CD4-positive, alpha-beta T cell (primary cell): ENCODE measurements around the gene TTC27. TPM values are rescaled to one million over a fixed set of nuclear protein-coding genes. Genes with fewer than 3 reads are reported as not detected.

Source experiments
- ATAC-seq: fragments of 200-7000 bp; cut with Tn5 transposase; one replicate; pipeline ENCODE4 v1.10.0; 2022; ENCODE audit warnings: mild to moderate bottlenecking; ENCODE audit not compliant: poor library complexity
- CTCF ChIA-PET: fragments of 350-600 bp; sonication (Branson Sonifier 250); formaldehyde crosslinking; loops from one replicate; lab custom pipeline; 2021; ENCODE audit warnings: antibody characterized with exemption, inconsistent platforms; lab: Charles Lee
- POLR2A ChIA-PET: fragments of 350-600 bp; sonication (Branson Sonifier 250); formaldehyde crosslinking; loops from one replicate; lab custom pipeline; 2021; ENCODE audit warnings: antibody characterized with exemption, inconsistent platforms; lab: Charles Lee
- DNase-seq, 14 experiments: peaks; one replicate each; pipeline ENCODE4 v3.0.0-alpha.2; 2013 to 2020; ENCODE audit warnings: mixed read lengths in 2 of 14
- H3K27ac ChIP-seq, 2 donors: one replicate each; pipeline versions ENCODE4 v1.5.1 to v1.7.0; 2013; ENCODE audit warnings: low read length in 2 of 2, low read depth in 1 of 2, mild to moderate bottlenecking in 1 of 2
- H3K27me3 ChIP-seq, 2 experiments: 1 replicate in 1 of 2; 2 replicates in 1 of 2; pipeline versions ENCODE4 v1.6.1 to v1.7.0; 2013; ENCODE audit warnings: low read length in 2 of 2, control low read depth in 1 of 2, mild to moderate bottlenecking in 1 of 2, moderate library complexity in 1 of 2; ENCODE audit not compliant: insufficient read depth in 2 of 2, control insufficient read depth in 1 of 2
- H3K36me3 ChIP-seq: one replicate; pipeline ENCODE4 v1.6.1; 2013; ENCODE audit warnings: low read length, control low read depth; ENCODE audit not compliant: insufficient read depth
- H3K4me1 ChIP-seq: one replicate; pipeline ENCODE4 v1.6.1; 2013; ENCODE audit warnings: low read length, control low read depth; ENCODE audit not compliant: insufficient read depth
- H3K4me3 ChIP-seq: one replicate; pipeline ENCODE4 v1.5.1; 2013; ENCODE audit warnings: mild to moderate bottlenecking, low read length, moderate library complexity
- H3K9me3 ChIP-seq, 2 experiments: 1 replicate in 1 of 2; 2 replicates in 1 of 2; pipeline versions ENCODE4 v1.6.1 to v1.7.0; 2013; ENCODE audit warnings: low read length in 2 of 2, mild to moderate bottlenecking in 2 of 2, control low read depth in 1 of 2, moderate library complexity in 1 of 2; ENCODE audit not compliant: control insufficient read depth in 1 of 2, insufficient read depth in 1 of 2
- H3K27ac Mint-ChIP-seq: one replicate; pipeline ENCODE4 v1.8.0; 2020; ENCODE audit warnings: mixed read lengths
- H3K27me3 Mint-ChIP-seq: one replicate; pipeline ENCODE4 v1.8.0; 2021; ENCODE audit warnings: mixed read lengths
- H3K36me3 Mint-ChIP-seq: one replicate; pipeline ENCODE4 v1.8.0; 2021; ENCODE audit warnings: low read depth, mixed read lengths
- H3K4me1 Mint-ChIP-seq: one replicate; pipeline ENCODE4 v1.8.0; 2021; ENCODE audit warnings: low read depth, mixed read lengths
- H3K4me3 Mint-ChIP-seq: one replicate; pipeline ENCODE4 v1.8.0; 2020; ENCODE audit warnings: mild to moderate bottlenecking, mixed read lengths
- H3K9me3 Mint-ChIP-seq: one replicate; pipeline ENCODE4 v1.8.0; 2020; ENCODE audit warnings: mixed read lengths
- intact Hi-C, 2 experiments: fragments of 100-400 bp; cut with DNase I in 1 of 2; cut with micrococcal nuclease in 1 of 2; formaldehyde crosslinking; loops; one replicate each; pipeline versions ENCODE4 v1.15.1 to v1.9.0; 2023 to 2025; cut with DNase I, micrococcal nuclease
- total RNA-seq, 174 experiments: library from RNA in 2 of 174; stranded (reverse) in 2 of 174; gene quantifications; one replicate each; pipeline ENCODE4 v1.2.3 and lab custom pipeline; 2021 to 2026
- TF ChIP-seq, protein P1 (sequence below): fragments of 200-600 bp; IDR thresholded peaks from one replicate; pipeline ENCODE4 v1.8.0; 2022; ENCODE audit warnings: antibody characterized with exemption, mild to moderate bottlenecking

The TTC27 gene
- total RNA-seq, 2 experiments from 2014 or later, result 11.6 to 17.6 TPM

DNA sequence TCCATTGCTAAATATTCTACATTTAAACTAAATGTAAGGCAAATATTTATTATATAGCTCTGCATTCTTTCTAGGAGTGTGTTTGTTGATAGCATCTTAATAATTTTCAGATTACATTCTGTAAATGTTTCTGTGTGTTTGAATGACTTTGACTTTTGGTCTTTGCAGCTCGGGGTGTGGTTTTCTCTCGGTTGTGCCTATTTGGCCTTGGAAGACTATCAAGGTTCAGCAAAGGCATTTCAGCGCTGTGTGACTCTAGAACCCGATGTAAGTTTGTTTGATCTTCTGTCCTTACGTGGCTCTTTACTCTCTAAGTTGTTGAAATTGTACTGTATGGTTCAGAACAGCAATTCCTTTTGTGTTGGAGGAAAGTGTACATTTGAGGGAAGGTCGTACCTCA lies 149.9 kb downstream of the TTC27 start:
- Mint-ChIP-seq H3K9me3 (peaks cover 6% of the 10 kb centered on the region), H3K27me3 (no peaks in the 10 kb centered on the region), H3K4me1 (no peaks in the 10 kb centered on the region), H3K27ac (no peak overlapping the region), H3K36me3 (peaks cover 89% of the 10 kb centered on the region), H3K4me3 (no peak overlapping the region)
- no peak overlapping the region for H3K4me3 ChIP-seq
- no peak for ATAC-seq
- H3K9me3 ChIP-seq, result peaks cover 10 to 16% of the 10 kb centered on the region in 2 experiments
- peaks cover 23% of the 10 kb centered on the region for H3K36me3 ChIP-seq
- no peak for DNase-seq
- no peaks in the 10 kb centered on the region for H3K27me3 ChIP-seq
- POLR2A ChIA-PET, result no interaction called here
- no peak overlapping the region for H3K27ac ChIP-seq
- CTCF ChIA-PET, result no interaction called here
- no peaks in the 10 kb centered on the region for H3K4me1 ChIP-seq
- intact Hi-C loops, result no loop called here
- TF ChIP-seq, protein P1, sequence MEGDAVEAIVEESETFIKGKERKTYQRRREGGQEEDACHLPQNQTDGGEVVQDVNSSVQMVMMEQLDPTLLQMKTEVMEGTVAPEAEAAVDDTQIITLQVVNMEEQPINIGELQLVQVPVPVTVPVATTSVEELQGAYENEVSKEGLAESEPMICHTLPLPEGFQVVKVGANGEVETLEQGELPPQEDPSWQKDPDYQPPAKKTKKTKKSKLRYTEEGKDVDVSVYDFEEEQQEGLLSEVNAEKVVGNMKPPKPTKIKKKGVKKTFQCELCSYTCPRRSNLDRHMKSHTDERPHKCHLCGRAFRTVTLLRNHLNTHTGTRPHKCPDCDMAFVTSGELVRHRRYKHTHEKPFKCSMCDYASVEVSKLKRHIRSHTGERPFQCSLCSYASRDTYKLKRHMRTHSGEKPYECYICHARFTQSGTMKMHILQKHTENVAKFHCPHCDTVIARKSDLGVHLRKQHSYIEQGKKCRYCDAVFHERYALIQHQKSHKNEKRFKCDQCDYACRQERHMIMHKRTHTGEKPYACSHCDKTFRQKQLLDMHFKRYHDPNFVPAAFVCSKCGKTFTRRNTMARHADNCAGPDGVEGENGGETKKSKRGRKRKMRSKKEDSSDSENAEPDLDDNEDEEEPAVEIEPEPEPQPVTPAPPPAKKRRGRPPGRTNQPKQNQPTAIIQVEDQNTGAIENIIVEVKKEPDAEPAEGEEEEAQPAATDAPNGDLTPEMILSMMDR, result no peak

DNA sequence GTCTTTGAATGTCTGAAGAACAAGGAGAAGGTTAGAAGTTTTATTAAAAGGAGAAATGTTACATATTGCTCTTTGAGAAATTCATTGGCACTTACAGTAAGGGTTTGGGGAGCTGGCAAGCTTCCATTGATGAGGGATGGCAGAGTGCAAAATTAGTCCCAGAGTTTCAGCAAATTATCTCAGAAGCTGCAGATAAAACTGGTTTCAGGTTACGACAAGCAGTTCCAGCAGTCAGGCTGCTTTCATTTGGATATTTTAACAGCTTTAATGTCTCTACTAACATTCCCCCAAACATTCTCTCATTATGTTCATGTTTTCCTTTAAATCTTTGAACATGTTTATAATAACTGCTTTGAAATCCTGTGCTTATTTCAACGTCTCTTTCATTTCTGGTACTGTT lies 153.1 kb downstream of the TTC27 start:
- intact Hi-C loops, result no loop called here
- no peak for DNase-seq
- no peak overlapping the region for H3K27ac ChIP-seq
- peaks cover 10 to 16% of the 10 kb centered on the region in 2 experiments for H3K9me3 ChIP-seq
- POLR2A ChIA-PET, result no interaction called here
- no peaks in the 10 kb centered on the region for H3K27me3 ChIP-seq
- H3K4me1 ChIP-seq, result no peaks in the 10 kb centered on the region
- no peaks in the 10 kb centered on the region for H3K27me3 Mint-ChIP-seq
- H3K27ac Mint-ChIP-seq, result no peak overlapping the region
- H3K4me3 ChIP-seq, result no peak overlapping the region
- no peak overlapping the region for H3K4me3 Mint-ChIP-seq
- ATAC-seq, result no peak
- H3K36me3 ChIP-seq, result peaks cover 41% of the 10 kb centered on the region
- peaks cover 6% of the 10 kb centered on the region for H3K9me3 Mint-ChIP-seq
- CTCF ChIA-PET, result no interaction called here
- TF ChIP-seq, protein P1, result no peak
- H3K4me1 Mint-ChIP-seq, result no peaks in the 10 kb centered on the region
- peaks cover 95% of the 10 kb centered on the region for H3K36me3 Mint-ChIP-seq

DNA sequence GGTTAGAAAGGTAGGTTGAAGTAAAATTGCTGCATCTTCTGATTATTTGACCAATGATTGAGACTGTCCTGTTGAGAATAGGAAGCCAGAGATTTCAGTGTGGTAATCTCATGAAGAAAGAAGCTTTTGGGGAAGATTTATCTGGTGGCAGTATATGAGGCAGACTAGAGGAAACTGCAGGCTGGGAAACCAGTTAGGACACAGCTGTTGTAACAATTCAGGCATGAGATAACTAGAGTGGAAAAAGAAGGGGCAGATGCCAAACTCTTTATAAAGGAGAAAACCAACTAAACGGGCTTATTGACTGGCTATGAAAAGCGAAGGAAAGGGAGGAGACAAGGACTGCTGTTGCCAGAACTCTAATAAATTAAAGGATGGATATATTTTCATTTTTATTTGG lies 155.6 kb downstream of the TTC27 start:
- H3K27ac ChIP-seq, result no peak overlapping the region
- ChIA-PET CTCF (no interaction called here), POLR2A (no interaction called here)
- intact Hi-C loops, result no loop called here
- no peak overlapping the region for H3K4me3 ChIP-seq
- Mint-ChIP-seq H3K36me3 (peaks cover 94% of the 10 kb centered on the region), H3K9me3 (peaks cover 6% of the 10 kb centered on the region), H3K27ac (no peak overlapping the region), H3K4me3 (no peak overlapping the region), H3K27me3 (no peaks in the 10 kb centered on the region), H3K4me1 (no peaks in the 10 kb centered on the region)
- H3K9me3 ChIP-seq, result peaks cover 10 to 16% of the 10 kb centered on the region in 2 experiments
- ATAC-seq (no peak), DNase-seq (no peak)
- H3K4me1 ChIP-seq, result no peaks in the 10 kb centered on the region
- no peaks in the 10 kb centered on the region for H3K27me3 ChIP-seq
- TF ChIP-seq, protein P1, result no peak
- peaks cover 41% of the 10 kb centered on the region for H3K36me3 ChIP-seq
